ENCODE results near the gene TAL1. TPM values are rescaled to one million over a fixed set of nuclear protein-coding genes. Genes with fewer than 3 reads are reported as not detected.

The TAL1 gene
- total and polyA plus RNA-seq, 4 donors = 6.4 to 9.6 (median 9.0) TPM

DNA sequence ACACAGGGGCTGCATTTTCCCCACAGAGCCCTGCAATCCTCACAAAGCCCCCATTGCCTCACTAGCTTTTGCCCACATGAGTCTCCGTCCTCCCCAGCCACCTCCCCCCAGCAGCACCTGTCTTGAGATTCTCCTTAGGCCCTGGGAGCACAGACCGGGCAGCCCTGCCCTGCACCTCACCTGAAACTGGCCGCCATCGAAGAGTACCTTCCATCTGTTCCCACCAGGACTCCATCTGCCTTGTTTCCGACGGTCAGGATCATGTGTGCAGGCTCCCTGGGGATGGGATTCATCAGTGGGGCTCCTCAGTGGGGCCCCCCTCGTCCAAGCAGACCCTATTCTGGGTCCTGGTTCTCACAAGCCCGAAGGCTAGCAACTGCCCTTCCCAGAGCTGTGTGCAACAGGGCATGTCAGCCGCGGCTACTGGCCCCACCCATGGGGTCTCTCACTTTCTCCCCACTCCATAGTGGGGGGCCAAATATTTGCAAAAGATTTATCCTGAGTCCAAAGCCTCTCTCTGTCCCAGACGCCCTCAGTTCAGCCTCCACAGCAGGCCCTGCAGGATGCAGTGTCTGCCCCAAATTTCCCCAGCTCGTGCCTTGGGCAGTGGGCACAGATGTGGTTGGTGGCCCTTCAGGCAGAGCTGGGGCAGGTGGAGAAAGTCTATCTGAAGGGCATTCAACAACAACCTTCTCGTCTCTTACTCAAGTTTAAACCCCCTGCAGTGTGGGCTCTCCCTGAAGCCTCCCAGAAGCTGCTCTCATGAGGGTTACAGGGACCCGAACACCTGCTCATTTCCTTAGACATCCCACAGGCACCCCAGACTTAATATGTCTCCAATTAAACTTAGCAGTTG, 47.0 kb downstream of the TAL1 start:
- WGBS, 2 donors = 89 to 91% methylated on average over 14 of the region's 14 CpGs
- no peak for DNase-seq

DNA sequence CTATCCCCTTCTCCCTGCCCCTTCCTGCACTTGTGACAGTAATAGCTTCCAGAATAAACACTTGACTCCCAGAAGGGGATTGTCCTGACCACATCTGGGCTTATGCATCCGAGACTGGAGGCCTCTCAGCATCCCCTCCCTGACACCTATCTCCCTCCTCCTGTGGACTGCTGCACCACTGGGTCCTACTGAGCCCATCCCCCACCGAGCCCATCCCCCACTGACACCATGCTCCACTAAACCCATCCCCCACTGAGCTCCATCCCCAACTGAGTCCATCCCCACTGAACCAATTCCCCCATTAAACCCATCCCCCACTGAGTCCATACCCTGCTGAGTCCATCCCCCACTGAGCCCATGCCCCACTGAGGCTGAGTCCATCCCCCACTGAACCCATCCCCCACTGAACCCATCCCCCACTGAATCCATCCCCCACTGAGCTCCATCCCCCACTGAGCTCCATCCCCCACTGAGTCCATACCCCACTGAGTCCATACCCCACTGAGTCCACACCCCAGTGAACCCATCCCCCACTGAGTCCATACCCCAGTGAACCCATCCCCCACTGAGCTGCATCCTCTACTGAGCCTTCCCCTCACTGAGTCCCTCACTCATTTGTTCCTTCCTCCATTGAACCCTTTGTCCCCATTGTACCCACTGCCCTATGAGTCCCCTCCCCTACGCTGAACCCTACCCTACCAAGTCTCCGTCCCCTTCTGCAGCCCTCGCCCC, 47.8 kb downstream of the TAL1 start:
- 80 to 81% methylated on average over 5 of the region's 5 CpGs for WGBS, 2 donors
- Histone ChIP-seq H3K36me3 (ENCODE audit: control insufficient read depth in 4 of 4, insufficient read depth in 4 of 4, low read length in 4 of 4) (no peaks in the 10 kb centered on the region), H3K27ac (ENCODE audit: low read depth in 1 of 2, low read length in 1 of 2) (no peak overlapping the region), H3K27me3 (ENCODE audit: control insufficient read depth in 3 of 3, insufficient read depth in 3 of 3, low read length in 2 of 3) (no peaks in the 10 kb centered on the region), H3K9ac (ENCODE audit: insufficient read depth in 1 of 2, low read length in 2 of 2) (no peak overlapping the region), H3K4me1 (ENCODE audit: control insufficient read depth in 5 of 5, insufficient read depth in 5 of 5, low read length in 5 of 5) (peaks cover 0 to 10% (median 5%) of the 10 kb centered on the region in 5 donors), H3K4me3 (no peak overlapping the region), H3K9me3 (ENCODE audit: control insufficient read depth in 4 of 4, insufficient read depth in 3 of 4, low read length in 3 of 4) (no peaks in the 10 kb centered on the region)
- TF ChIP-seq, protein P1, sequence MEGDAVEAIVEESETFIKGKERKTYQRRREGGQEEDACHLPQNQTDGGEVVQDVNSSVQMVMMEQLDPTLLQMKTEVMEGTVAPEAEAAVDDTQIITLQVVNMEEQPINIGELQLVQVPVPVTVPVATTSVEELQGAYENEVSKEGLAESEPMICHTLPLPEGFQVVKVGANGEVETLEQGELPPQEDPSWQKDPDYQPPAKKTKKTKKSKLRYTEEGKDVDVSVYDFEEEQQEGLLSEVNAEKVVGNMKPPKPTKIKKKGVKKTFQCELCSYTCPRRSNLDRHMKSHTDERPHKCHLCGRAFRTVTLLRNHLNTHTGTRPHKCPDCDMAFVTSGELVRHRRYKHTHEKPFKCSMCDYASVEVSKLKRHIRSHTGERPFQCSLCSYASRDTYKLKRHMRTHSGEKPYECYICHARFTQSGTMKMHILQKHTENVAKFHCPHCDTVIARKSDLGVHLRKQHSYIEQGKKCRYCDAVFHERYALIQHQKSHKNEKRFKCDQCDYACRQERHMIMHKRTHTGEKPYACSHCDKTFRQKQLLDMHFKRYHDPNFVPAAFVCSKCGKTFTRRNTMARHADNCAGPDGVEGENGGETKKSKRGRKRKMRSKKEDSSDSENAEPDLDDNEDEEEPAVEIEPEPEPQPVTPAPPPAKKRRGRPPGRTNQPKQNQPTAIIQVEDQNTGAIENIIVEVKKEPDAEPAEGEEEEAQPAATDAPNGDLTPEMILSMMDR (IDR thresholded peaks at IDR 0.05; ENCODE audit: control extremely low read depth, extremely low read depth) = no peak
- no peak for ATAC-seq (ENCODE audit: insufficient read depth, low FRiP score)
- DNase-seq = no peak

More for the DNA sequence above, 47.0 kb downstream of the TAL1 start:
- TF ChIP-seq, protein P1 (IDR thresholded peaks at IDR 0.05; ENCODE audit: control extremely low read depth, extremely low read depth) = no peak
- ATAC-seq (ENCODE audit: insufficient read depth, low FRiP score) = no peak
- no peak overlapping the region for H3K9ac ChIP-seq (ENCODE audit: insufficient read depth in 1 of 2, low read length in 2 of 2)
- H3K4me1 ChIP-seq (ENCODE audit: control insufficient read depth in 5 of 5, insufficient read depth in 5 of 5, low read length in 5 of 5) = peaks cover 0 to 5% (median 2%) of the 10 kb centered on the region in 5 donors
- H3K27me3 ChIP-seq (ENCODE audit: control insufficient read depth in 3 of 3, insufficient read depth in 3 of 3, low read length in 2 of 3) = no peaks in the 10 kb centered on the region
- H3K4me3 ChIP-seq = no peak overlapping the region
- no peaks in the 10 kb centered on the region for H3K36me3 ChIP-seq (ENCODE audit: control insufficient read depth in 4 of 4, insufficient read depth in 4 of 4, low read length in 4 of 4)
- H3K27ac ChIP-seq (ENCODE audit: low read depth in 1 of 2, low read length in 1 of 2) = no peak overlapping the region
- no peaks in the 10 kb centered on the region for H3K9me3 ChIP-seq (ENCODE audit: control insufficient read depth in 4 of 4, insufficient read depth in 3 of 4, low read length in 3 of 4)

DNA sequence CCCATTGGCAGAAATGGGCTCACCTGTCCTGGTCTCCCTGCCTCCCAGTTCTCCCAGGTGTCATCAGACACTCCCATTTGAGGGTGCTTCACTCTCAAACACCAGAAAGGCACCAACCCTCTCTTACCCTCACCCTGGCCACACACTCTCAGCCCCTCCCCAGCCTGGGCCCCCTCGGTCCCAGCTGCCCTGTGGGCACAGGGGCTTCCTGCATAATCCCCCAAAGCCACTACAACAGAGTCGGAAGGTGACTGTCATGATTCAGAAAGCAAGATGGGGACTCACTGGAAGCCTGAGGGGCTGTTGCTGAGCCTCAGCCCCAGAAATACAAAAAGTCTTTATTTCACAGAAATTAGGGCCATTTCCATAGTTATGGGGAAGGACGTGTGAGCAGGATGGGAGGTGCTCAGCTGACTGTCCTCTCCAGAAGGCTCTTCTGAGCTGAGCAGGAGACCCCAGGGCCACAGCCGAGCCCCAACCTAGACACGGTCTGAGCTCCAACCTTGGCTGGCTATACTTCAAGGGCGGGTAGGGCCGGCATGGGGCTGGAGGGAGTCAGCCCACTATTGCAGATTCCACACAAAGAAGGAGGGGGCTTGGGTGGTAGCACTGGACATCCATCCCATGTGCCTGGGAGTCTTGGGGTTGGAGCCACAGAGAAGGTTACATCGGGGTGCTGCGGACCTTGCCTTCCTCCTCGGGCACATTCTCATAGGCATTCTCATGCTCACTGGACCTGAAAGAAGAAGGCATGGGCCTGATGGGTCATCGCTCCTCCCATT, 48.5 kb downstream of the TAL1 start:
- Histone ChIP-seq H3K27me3 (ENCODE audit: control insufficient read depth in 3 of 3, insufficient read depth in 3 of 3, low read length in 2 of 3) (no peaks in the 10 kb centered on the region), H3K9ac (ENCODE audit: insufficient read depth in 1 of 2, low read length in 2 of 2) (no peak overlapping the region), H3K4me1 (ENCODE audit: control insufficient read depth in 5 of 5, insufficient read depth in 5 of 5, low read length in 5 of 5) (peaks cover 0 to 11% (median 6%) of the 10 kb centered on the region in 5 donors), H3K36me3 (ENCODE audit: control insufficient read depth in 4 of 4, insufficient read depth in 4 of 4, low read length in 4 of 4) (no peaks in the 10 kb centered on the region), H3K4me3 (no peak overlapping the region), H3K27ac (ENCODE audit: low read depth in 1 of 2, low read length in 1 of 2) (no peak overlapping the region), H3K9me3 (ENCODE audit: control insufficient read depth in 4 of 4, insufficient read depth in 3 of 4, low read length in 3 of 4) (no peaks in the 10 kb centered on the region)
- no peak for DNase-seq
- 75 to 78% methylated on average over 11 of the region's 11 CpGs for WGBS, 2 donors
- no peak for ATAC-seq (ENCODE audit: insufficient read depth, low FRiP score)
- TF ChIP-seq, protein P1 (IDR thresholded peaks at IDR 0.05; ENCODE audit: control extremely low read depth, extremely low read depth) = no peak
